Measurements from ENCODE around the gene ANKRD2. TPM values are rescaled to one million over a fixed set of nuclear protein-coding genes. Genes with fewer than 3 reads are reported as not detected.

The ANKRD2 gene
- total RNA-seq, 4 donors from 2014 or later = 0.54 TPM; not detected in 3

DNA sequence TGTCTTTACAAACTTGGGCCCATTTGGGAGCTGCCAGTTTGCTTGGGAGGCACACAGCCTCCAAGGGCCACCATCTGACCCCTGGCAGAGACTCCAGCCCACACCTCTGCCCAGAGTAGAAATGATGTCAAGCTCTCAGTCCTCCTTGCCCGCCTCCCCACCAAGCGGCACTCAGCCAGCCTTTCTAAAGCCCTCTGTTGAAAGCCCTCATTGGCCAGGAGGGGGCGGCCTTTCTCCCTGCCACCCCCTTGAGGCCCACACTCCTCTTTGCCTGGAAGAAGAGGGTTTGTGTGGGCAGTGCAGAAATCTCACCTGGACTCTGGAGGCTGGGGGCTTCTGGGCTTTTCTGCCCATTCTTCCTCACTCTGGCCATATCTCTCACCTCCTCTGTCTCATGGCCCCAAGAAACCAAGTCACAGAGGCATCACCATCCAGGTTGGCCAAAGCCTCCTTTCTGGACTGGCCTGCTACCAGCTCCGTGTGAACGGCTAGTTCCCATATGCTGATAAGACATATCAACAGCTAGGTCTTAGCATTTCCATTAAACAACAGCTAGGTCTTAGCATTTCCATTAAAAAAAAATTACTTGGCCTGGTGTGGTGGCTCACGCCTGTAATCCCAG is 37.7 kb upstream of the ANKRD2 start:
- peaks cover 0 to 4% (median 0%) of the 10 kb centered on the region in 3 donors for H3K4me1 ChIP-seq
- TF ChIP-seq POLR2AphosphoS5 (IDR thresholded peaks at IDR 0.05) (no peak), EP300 (IDR thresholded peaks at IDR 0.05) (no peak), POLR2A (IDR thresholded peaks at IDR 0.05) (no peak)
- TF ChIP-seq, protein P1, sequence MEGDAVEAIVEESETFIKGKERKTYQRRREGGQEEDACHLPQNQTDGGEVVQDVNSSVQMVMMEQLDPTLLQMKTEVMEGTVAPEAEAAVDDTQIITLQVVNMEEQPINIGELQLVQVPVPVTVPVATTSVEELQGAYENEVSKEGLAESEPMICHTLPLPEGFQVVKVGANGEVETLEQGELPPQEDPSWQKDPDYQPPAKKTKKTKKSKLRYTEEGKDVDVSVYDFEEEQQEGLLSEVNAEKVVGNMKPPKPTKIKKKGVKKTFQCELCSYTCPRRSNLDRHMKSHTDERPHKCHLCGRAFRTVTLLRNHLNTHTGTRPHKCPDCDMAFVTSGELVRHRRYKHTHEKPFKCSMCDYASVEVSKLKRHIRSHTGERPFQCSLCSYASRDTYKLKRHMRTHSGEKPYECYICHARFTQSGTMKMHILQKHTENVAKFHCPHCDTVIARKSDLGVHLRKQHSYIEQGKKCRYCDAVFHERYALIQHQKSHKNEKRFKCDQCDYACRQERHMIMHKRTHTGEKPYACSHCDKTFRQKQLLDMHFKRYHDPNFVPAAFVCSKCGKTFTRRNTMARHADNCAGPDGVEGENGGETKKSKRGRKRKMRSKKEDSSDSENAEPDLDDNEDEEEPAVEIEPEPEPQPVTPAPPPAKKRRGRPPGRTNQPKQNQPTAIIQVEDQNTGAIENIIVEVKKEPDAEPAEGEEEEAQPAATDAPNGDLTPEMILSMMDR (IDR thresholded peaks at IDR 0.05) = peak in 2 of 4 experiments; percentile 24 to 49
- H3K4me3 ChIP-seq = no peak overlapping the region
- no peaks in the 10 kb centered on the region for H3K36me3 ChIP-seq
- H3K27ac ChIP-seq = no peak overlapping the region
- ATAC-seq = no peak
- 89 to 90% methylated on average over 3 to 5 of the region's 6 CpGs for WGBS, 2 donors (ENCODE audit: low coverage in 1 of 2)
- no peaks in the 10 kb centered on the region for H3K27me3 ChIP-seq
- no peaks in the 10 kb centered on the region for H3K9me3 ChIP-seq

DNA sequence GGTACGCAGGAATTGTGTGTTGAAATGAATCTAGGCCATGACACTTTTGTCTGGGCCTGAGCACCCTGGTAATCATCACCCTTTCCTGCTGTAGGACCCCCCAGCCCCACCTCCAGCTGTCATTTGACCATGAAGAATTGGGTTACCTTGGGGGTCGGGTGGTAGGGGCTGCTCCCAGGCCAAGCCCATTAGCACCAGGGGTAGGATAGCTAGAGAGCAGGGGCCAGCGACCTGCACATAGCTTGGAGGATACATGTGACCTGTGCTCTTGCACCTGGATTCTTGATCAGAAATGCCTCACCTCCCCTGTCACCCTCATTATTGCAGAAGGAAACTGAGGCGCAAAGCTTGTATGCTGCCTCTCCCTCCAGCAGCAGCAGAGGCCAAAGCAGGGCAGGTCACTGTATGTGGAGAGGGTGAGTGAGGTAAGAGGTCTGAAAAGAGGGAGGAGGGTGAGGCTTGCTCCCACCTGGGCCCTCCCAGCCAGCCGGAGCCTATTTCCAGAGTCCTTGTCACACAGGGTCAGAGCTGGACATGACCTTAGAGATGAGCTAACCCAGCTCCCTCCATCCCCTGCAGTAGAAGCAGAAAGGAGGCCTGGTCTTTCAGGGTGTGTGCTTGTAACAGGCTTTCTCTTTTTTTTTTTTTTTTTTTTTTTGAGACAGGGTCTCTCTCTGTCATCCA is 35.3 kb upstream of the ANKRD2 start:
- peaks cover under 1 to 29% (median 5%) of the 10 kb centered on the region in 3 donors for H3K4me1 ChIP-seq
- ATAC-seq = no peak
- no peak for TF ChIP-seq POLR2A (IDR thresholded peaks at IDR 0.05)
- TF ChIP-seq, protein P1 (IDR thresholded peaks at IDR 0.05) = no peak
- no peak for TF ChIP-seq POLR2AphosphoS5 (IDR thresholded peaks at IDR 0.05)
- no peak for TF ChIP-seq EP300 (IDR thresholded peaks at IDR 0.05)
- H3K27me3 ChIP-seq = no peaks in the 10 kb centered on the region
- no peak overlapping the region for H3K27ac ChIP-seq
- H3K4me3 ChIP-seq = no peak overlapping the region
- no peaks in the 10 kb centered on the region for H3K9me3 ChIP-seq
- 80 to 95% methylated on average over 1 to 3 of the region's 5 CpGs for WGBS, 2 donors (ENCODE audit: low coverage in 1 of 2)
- H3K36me3 ChIP-seq = no peaks in the 10 kb centered on the region

DNA sequence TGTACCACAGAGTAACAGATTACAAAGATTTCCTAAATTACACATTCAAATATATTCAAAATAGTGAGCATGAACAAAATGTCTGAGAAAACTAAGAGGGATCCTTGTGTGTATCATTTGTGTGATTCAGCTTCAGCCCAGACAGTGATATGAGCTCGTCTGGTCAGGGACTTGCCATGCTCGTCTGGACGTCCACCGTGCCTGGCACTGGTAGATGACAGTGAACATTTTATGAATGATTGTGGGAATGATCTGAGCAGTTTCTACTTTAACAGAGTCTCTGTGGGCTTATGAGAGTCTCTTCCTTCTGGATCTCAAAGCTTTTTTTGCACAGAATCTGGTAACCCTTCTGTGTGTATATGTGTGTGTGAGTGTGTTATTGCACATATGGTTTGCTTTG is 34.2 kb upstream of the ANKRD2 start:
- Histone ChIP-seq H3K4me1 (peaks cover 4 to 40% (median 15%) of the 10 kb centered on the region in 3 donors), H3K9me3 (no peaks in the 10 kb centered on the region), H3K4me3 (no peak overlapping the region), H3K27ac (peak overlapping the region in 1 of 4 donors; percentile 83), H3K36me3 (no peaks in the 10 kb centered on the region), H3K27me3 (no peaks in the 10 kb centered on the region)
- WGBS, 2 donors (ENCODE audit: low coverage in 1 of 2) = 49 to 59% methylated on average over 4 of the region's 4 CpGs
- TF ChIP-seq EP300 (IDR thresholded peaks at IDR 0.05) (no peak), POLR2A (IDR thresholded peaks at IDR 0.05) (no peak)
- ATAC-seq = no peak

DNA sequence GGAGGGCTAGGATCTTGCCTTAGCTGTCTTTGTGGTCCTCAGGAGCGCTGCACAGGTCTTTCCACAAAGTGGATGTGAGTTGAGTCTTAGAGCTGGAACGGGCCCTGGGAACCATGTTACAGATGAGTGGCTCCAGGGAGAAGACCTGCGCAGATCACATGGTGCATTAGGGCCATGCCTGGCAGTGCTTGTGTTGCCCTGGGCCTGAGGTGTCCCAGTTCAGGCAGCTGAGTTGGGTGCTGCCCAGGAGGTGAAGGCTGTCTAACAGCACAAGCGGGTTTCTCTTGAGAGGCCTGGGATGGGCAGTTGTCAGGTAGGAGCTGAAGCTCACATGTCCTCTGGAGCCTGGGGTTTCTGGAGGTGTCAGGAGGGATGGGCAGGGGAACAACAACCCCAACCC is 33.7 kb upstream of the ANKRD2 start:
- Histone ChIP-seq H3K27me3 (no peaks in the 10 kb centered on the region), H3K4me1 (peaks cover 4 to 44% (median 18%) of the 10 kb centered on the region in 3 donors), H3K4me3 (no peak overlapping the region), H3K9me3 (no peaks in the 10 kb centered on the region), H3K27ac (peak overlapping the region in 1 of 4 donors; percentile 83), H3K36me3 (no peaks in the 10 kb centered on the region)
- no CpG with 5 or more reads among the region's 4 CpGs for WGBS, 2 donors (ENCODE audit: low coverage in 1 of 2)
- no peak for ATAC-seq
- TF ChIP-seq EP300 (IDR thresholded peaks at IDR 0.05) (no peak), POLR2AphosphoS5 (IDR thresholded peaks at IDR 0.05) (no peak), POLR2A (IDR thresholded peaks at IDR 0.05) (no peak)

DNA sequence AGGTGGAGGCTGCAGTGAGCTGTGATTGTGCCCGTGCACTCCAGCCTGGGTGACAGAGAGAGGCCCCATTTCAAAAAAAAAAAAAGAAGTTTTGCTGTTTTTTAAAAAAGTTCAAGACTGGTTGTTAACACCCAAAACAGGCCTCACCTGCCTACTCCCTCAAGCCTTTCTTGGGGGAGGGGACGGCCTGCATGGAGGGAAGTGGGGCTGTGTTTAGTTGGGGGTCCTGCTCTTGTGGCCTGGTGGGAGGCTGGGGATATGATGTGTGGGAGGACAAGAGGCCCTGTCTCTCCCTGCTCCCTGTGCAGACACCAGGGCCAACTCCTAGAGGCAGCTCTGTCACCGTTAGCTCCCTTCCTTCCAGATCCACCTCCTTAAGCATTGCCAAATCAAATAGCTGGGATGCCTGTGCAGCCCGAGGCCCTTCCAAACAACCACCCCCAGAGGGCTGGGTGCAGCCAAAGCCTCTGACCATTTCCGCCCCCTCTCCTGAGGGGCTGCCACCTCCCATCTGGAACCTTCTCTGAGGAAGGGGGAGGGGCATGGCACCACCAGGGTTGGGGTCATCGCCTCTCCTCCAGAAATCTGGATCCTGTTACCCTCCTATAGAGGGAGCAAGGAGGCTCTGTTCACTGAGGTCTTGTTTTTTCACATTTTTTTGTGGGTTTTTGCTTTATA is 32.9 kb upstream of the ANKRD2 start:
- TF ChIP-seq POLR2A (IDR thresholded peaks at IDR 0.05) (no peak), POLR2AphosphoS5 (IDR thresholded peaks at IDR 0.05) (peak; percentile 5), EP300 (IDR thresholded peaks at IDR 0.05) (no peak)
- TF ChIP-seq, protein P1 (IDR thresholded peaks at IDR 0.05) = no peak
- peak; percentile 64 for ATAC-seq
- peak overlapping the region in 2 of 4 donors; percentile 83 to 84 for H3K27ac ChIP-seq

More for the DNA sequence above, 32.9 kb upstream of the ANKRD2 start:
- H3K4me3 ChIP-seq = no peak overlapping the region
- 86 to 100% methylated on average over 1 to 3 of the region's 6 CpGs for WGBS, 2 donors (ENCODE audit: low coverage in 1 of 2)
- no peaks in the 10 kb centered on the region for H3K9me3 ChIP-seq
- H3K36me3 ChIP-seq = no peaks in the 10 kb centered on the region
- H3K27me3 ChIP-seq = no peaks in the 10 kb centered on the region
- H3K4me1 ChIP-seq = peaks cover 4 to 49% (median 18%) of the 10 kb centered on the region in 3 donors
